Activated naive CD8-positive, alpha-beta T cell treated with anti-CD3 and anti-CD28 coated beads, Interleukin-2, amount 50 U/mL, for 24 hours (primary cell): ENCODE results near the gene ESPNL.

Experiments
- ATAC-seq: fragments of 150-1000 bp; cut with Tn5 transposase; one replicate; pipeline ENCODE4 v1.10.0; 2021
- DNase-seq: peaks from one replicate; pipeline ENCODE4 v3.0.0; 2021
- H3K27ac Mint-ChIP-seq: one replicate; pipeline ENCODE4 v1.8.0; 2021; ENCODE audit warnings: mild to moderate bottlenecking, mixed read lengths
- H3K27me3 Mint-ChIP-seq: one replicate; pipeline ENCODE4 v1.8.0; 2021; ENCODE audit warnings: mixed read lengths
- H3K36me3 Mint-ChIP-seq: one replicate; pipeline ENCODE4 v1.8.0; 2021; ENCODE audit warnings: low read depth, mixed read lengths
- H3K4me1 Mint-ChIP-seq: one replicate; pipeline ENCODE4 v1.8.0; 2021; ENCODE audit warnings: mixed read lengths
- H3K4me3 Mint-ChIP-seq: one replicate; pipeline ENCODE4 v1.8.0; 2021; ENCODE audit warnings: mild to moderate bottlenecking, moderate library complexity, mixed read lengths
- H3K9me3 Mint-ChIP-seq: one replicate; pipeline ENCODE4 v1.8.0; 2021; ENCODE audit warnings: mixed read lengths

ESPNL gene

GRCh38 chr2:238162251-238162845, 62.2 kb downstream of the ESPNL start:
- H3K4me1 Mint-ChIP-seq, result peaks cover 8% of the 10 kb centered on the region
- H3K36me3 Mint-ChIP-seq, result no peaks in the 10 kb centered on the region
- no peaks in the 10 kb centered on the region for H3K9me3 Mint-ChIP-seq
- no peak overlapping the region for H3K4me3 Mint-ChIP-seq
- DNase-seq (no peak), ATAC-seq (no peak)
- H3K27me3 Mint-ChIP-seq, result peaks cover 34% of the 10 kb centered on the region
- no peak overlapping the region for H3K27ac Mint-ChIP-seq

- Mint-ChIP-seq H3K27ac (no peak overlapping the region), H3K9me3 (no peaks in the 10 kb centered on the region), H3K4me1 (peaks cover 8% of the 10 kb centered on the region), H3K36me3 (no peaks in the 10 kb centered on the region), H3K4me3 (no peak overlapping the region), H3K27me3 (peaks cover 31% of the 10 kb centered on the region)
- DNase-seq (no peak), ATAC-seq (no peak)
Observed at GRCh38 chr2:238162846-238163441, 62.8 kb downstream of the ESPNL start.

- H3K27me3 Mint-ChIP-seq, result peaks cover 31% of the 10 kb centered on the region
- no peak overlapping the region for H3K27ac Mint-ChIP-seq
- H3K4me1 Mint-ChIP-seq, result peaks cover 8% of the 10 kb centered on the region
- no peak for ATAC-seq
- no peaks in the 10 kb centered on the region for H3K9me3 Mint-ChIP-seq
- no peak for DNase-seq
- no peak overlapping the region for H3K4me3 Mint-ChIP-seq
- H3K36me3 Mint-ChIP-seq, result no peaks in the 10 kb centered on the region
Observed at GRCh38 chr2:238163481-238164198, 63.5 kb downstream of the ESPNL start.

GRCh38 chr2:238164906-238165287, 64.8 kb downstream of the ESPNL start:
- Mint-ChIP-seq H3K4me3 (no peak overlapping the region), H3K36me3 (peaks cover 5% of the 10 kb centered on the region), H3K27me3 (peaks cover 24% of the 10 kb centered on the region), H3K9me3 (no peaks in the 10 kb centered on the region), H3K27ac (no peak overlapping the region), H3K4me1 (peaks cover 6% of the 10 kb centered on the region)
- no peak for ATAC-seq
- no peak for DNase-seq

- Mint-ChIP-seq H3K27me3 (peaks cover 23% of the 10 kb centered on the region), H3K4me1 (peaks cover 6% of the 10 kb centered on the region)
Observed at GRCh38 chr2:238165288-238165921, 65.3 kb downstream of the ESPNL start.

GRCh38 chr2:238166391-238167343, 66.5 kb downstream of the ESPNL start:
- Mint-ChIP-seq H3K4me1 (peaks cover 6% of the 10 kb centered on the region), H3K27me3 (peaks cover 17% of the 10 kb centered on the region), H3K9me3 (no peaks in the 10 kb centered on the region), H3K27ac (no peak overlapping the region), H3K36me3 (peaks cover 14% of the 10 kb centered on the region), H3K4me3 (no peak overlapping the region)
- DNase-seq, result no peak
- ATAC-seq, result no peak

More at GRCh38 chr2:238165288-238165921, 65.3 kb downstream of the ESPNL start:
- Mint-ChIP-seq H3K27ac (no peak overlapping the region), H3K36me3 (peaks cover 6% of the 10 kb centered on the region), H3K9me3 (no peaks in the 10 kb centered on the region), H3K4me3 (no peak overlapping the region)
- no peak for DNase-seq
- no peak for ATAC-seq

GRCh38 chr2:238167344-238167715, 67.2 kb downstream of the ESPNL start:
- DNase-seq, result no peak
- no peak overlapping the region for H3K27ac Mint-ChIP-seq
- ATAC-seq, result no peak
- H3K27me3 Mint-ChIP-seq, result peaks cover 17% of the 10 kb centered on the region
- H3K4me3 Mint-ChIP-seq, result no peak overlapping the region
- peaks cover 20% of the 10 kb centered on the region for H3K36me3 Mint-ChIP-seq
- no peaks in the 10 kb centered on the region for H3K9me3 Mint-ChIP-seq
- H3K4me1 Mint-ChIP-seq, result peaks cover 6% of the 10 kb centered on the region

GRCh38 chr2:238167761-238168160, 67.6 kb downstream of the ESPNL start:
- no peak for DNase-seq
- no peak overlapping the region for H3K4me3 Mint-ChIP-seq
- no peak overlapping the region for H3K27ac Mint-ChIP-seq
- no peaks in the 10 kb centered on the region for H3K9me3 Mint-ChIP-seq
- peaks cover 6% of the 10 kb centered on the region for H3K4me1 Mint-ChIP-seq
- peaks cover 23% of the 10 kb centered on the region for H3K36me3 Mint-ChIP-seq
- peaks cover 17% of the 10 kb centered on the region for H3K27me3 Mint-ChIP-seq
- ATAC-seq, result no peak

GRCh38 chr2:238168196-238169047, 68.3 kb downstream of the ESPNL start:
- no peak overlapping the region for H3K4me3 Mint-ChIP-seq
- H3K27ac Mint-ChIP-seq, result peak overlapping the region; percentile 6
- ATAC-seq (no peak), DNase-seq (no peak)
- H3K9me3 Mint-ChIP-seq, result no peaks in the 10 kb centered on the region
- H3K4me1 Mint-ChIP-seq, result peaks cover 6% of the 10 kb centered on the region
- peaks cover 28% of the 10 kb centered on the region for H3K36me3 Mint-ChIP-seq
- H3K27me3 Mint-ChIP-seq, result peaks cover 14% of the 10 kb centered on the region

- H3K36me3 Mint-ChIP-seq, result peaks cover 33% of the 10 kb centered on the region
- ATAC-seq, result no peak
Observed at GRCh38 chr2:238169048-238169707, 69.0 kb downstream of the ESPNL start.

GRCh38 chr2:238169708-238170251, 69.6 kb downstream of the ESPNL start:
- Mint-ChIP-seq H3K4me3 (no peak overlapping the region), H3K36me3 (peaks cover 34% of the 10 kb centered on the region), H3K4me1 (peaks cover 5% of the 10 kb centered on the region), H3K27me3 (peaks cover 8% of the 10 kb centered on the region), H3K27ac (peak overlapping the region; percentile 41), H3K9me3 (no peaks in the 10 kb centered on the region)
- no peak for ATAC-seq
- no peak for DNase-seq

More at GRCh38 chr2:238169048-238169707, 69.0 kb downstream of the ESPNL start:
- H3K9me3 Mint-ChIP-seq, result no peaks in the 10 kb centered on the region
- H3K27ac Mint-ChIP-seq, result peak overlapping the region; percentile 6
- DNase-seq, result no peak
- H3K4me3 Mint-ChIP-seq, result no peak overlapping the region
- peaks cover 6% of the 10 kb centered on the region for H3K4me1 Mint-ChIP-seq
- H3K27me3 Mint-ChIP-seq, result peaks cover 14% of the 10 kb centered on the region

GRCh38 chr2:238170386-238171071, 70.4 kb downstream of the ESPNL start:
- no peak overlapping the region for H3K27ac Mint-ChIP-seq

More at GRCh38 chr2:238170386-238171071, 70.4 kb downstream of the ESPNL start:
- Mint-ChIP-seq H3K36me3 (peaks cover 34% of the 10 kb centered on the region), H3K9me3 (no peaks in the 10 kb centered on the region), H3K4me3 (no peak overlapping the region), H3K27me3 (peaks cover under 1% of the 10 kb centered on the region), H3K4me1 (peaks cover 3% of the 10 kb centered on the region)
- no peak for DNase-seq
- no peak for ATAC-seq
